SJCRH30 (cell line): ENCODE measurements around the gene TENT5C. TPM values are rescaled to one million over a fixed set of nuclear protein-coding genes. Genes with fewer than 3 reads are reported as not detected.

Source experiments
- DNase-seq, 2 experiments: peaks; one replicate each; pipeline ENCODE4 v3.0.0-alpha.2; 2015 to 2020
- H3K27ac ChIP-seq: fragments of 250-450 bp; sonication (Bioruptor Pico); 2 replicates; pipeline ENCODE4 v1.5.1; 2020; ENCODE audit warnings: mild to moderate bottlenecking, moderate library complexity
- H3K27me3 ChIP-seq: fragments of 250-450 bp; sonication (Bioruptor Pico); 2 replicates; pipeline ENCODE4 v1.5.1; 2020; ENCODE audit warnings: mild to moderate bottlenecking, moderate library complexity
- H3K36me3 ChIP-seq: fragments of 250-450 bp; sonication (Bioruptor Pico); 2 replicates; pipeline ENCODE4 v1.5.1; 2020; ENCODE audit warnings: mild to moderate bottlenecking, moderate library complexity
- H3K4me1 ChIP-seq: fragments of 250-450 bp; sonication (Bioruptor Pico); 2 replicates; pipeline ENCODE4 v1.5.1; 2020; ENCODE audit warnings: mild to moderate bottlenecking, moderate library complexity
- H3K4me3 ChIP-seq: fragments of 250-450 bp; sonication (Bioruptor Pico); 2 replicates; pipeline ENCODE4 v1.5.1; 2020; ENCODE audit warnings: mild to moderate bottlenecking, moderate library complexity
- H3K9me3 ChIP-seq: fragments of 250-450 bp; sonication (Bioruptor Pico); replicated peaks from 2 replicates; pipeline ENCODE4 v1.5.1; 2020; ENCODE audit warnings: mild to moderate bottlenecking, moderate library complexity
- total RNA-seq: library from RNA; depleted of rRNA; stranded (reverse); fragments of >200 nt; shearing (Covaris generic); gene quantifications from 2 replicates; pipeline ENCODE4 v1.2.3, GENCODE V29; 2014

The TENT5C gene
- total RNA-seq, 1 experiment from 2014 or later: 0.79 TPM

- no peak overlapping the region for H3K27ac ChIP-seq
- H3K9me3 ChIP-seq: no peaks in the 10 kb centered on the region
- H3K4me3 ChIP-seq: no peak overlapping the region
- DNase-seq: no peak
- no peaks in the 10 kb centered on the region for H3K27me3 ChIP-seq
- H3K36me3 ChIP-seq: no peaks in the 10 kb centered on the region
- no peaks in the 10 kb centered on the region for H3K4me1 ChIP-seq
Measured at GRCh38 chr1:117638759-117639158, 32.9 kb downstream of the TENT5C start.

GRCh38 chr1:117639741-117640140, 33.9 kb downstream of the TENT5C start:
- no peak for DNase-seq
- Histone ChIP-seq H3K27me3 (no peaks in the 10 kb centered on the region), H3K9me3 (no peaks in the 10 kb centered on the region), H3K27ac (no peak overlapping the region), H3K4me1 (no peaks in the 10 kb centered on the region), H3K4me3 (no peak overlapping the region), H3K36me3 (no peaks in the 10 kb centered on the region)

GRCh38 chr1:117641536-117641935, 35.7 kb downstream of the TENT5C start:
- Histone ChIP-seq H3K4me1 (no peaks in the 10 kb centered on the region), H3K4me3 (no peak overlapping the region), H3K27ac (no peak overlapping the region), H3K36me3 (no peaks in the 10 kb centered on the region), H3K9me3 (no peaks in the 10 kb centered on the region), H3K27me3 (no peaks in the 10 kb centered on the region)
- no peak for DNase-seq

GRCh38 chr1:117642963-117643362, 37.1 kb downstream of the TENT5C start:
- no peaks in the 10 kb centered on the region for H3K27me3 ChIP-seq

GRCh38 chr1:117643601-117644000, 37.8 kb downstream of the TENT5C start:
- Histone ChIP-seq H3K27ac (no peak overlapping the region), H3K4me3 (no peak overlapping the region), H3K4me1 (no peaks in the 10 kb centered on the region), H3K36me3 (no peaks in the 10 kb centered on the region), H3K27me3 (no peaks in the 10 kb centered on the region), H3K9me3 (no peaks in the 10 kb centered on the region)
- DNase-seq: no peak

More at GRCh38 chr1:117642963-117643362, 37.1 kb downstream of the TENT5C start:
- Histone ChIP-seq H3K4me3 (no peak overlapping the region), H3K4me1 (no peaks in the 10 kb centered on the region), H3K9me3 (no peaks in the 10 kb centered on the region), H3K36me3 (no peaks in the 10 kb centered on the region), H3K27ac (no peak overlapping the region)
- no peak for DNase-seq

- Histone ChIP-seq H3K27ac (no peak overlapping the region), H3K9me3 (no peaks in the 10 kb centered on the region), H3K27me3 (no peaks in the 10 kb centered on the region), H3K4me1 (no peaks in the 10 kb centered on the region), H3K4me3 (no peak overlapping the region), H3K36me3 (no peaks in the 10 kb centered on the region)
- peak in 1 of 2 experiments; percentile 12 for DNase-seq
Measured at GRCh38 chr1:117644696-117645311, 39.0 kb downstream of the TENT5C start.

GRCh38 chr1:117645343-117645742, 39.5 kb downstream of the TENT5C start:
- no peak overlapping the region for H3K4me3 ChIP-seq
- no peak overlapping the region for H3K27ac ChIP-seq
- no peak for DNase-seq
- no peaks in the 10 kb centered on the region for H3K36me3 ChIP-seq
- H3K9me3 ChIP-seq: no peaks in the 10 kb centered on the region
- no peaks in the 10 kb centered on the region for H3K27me3 ChIP-seq
- H3K4me1 ChIP-seq: no peaks in the 10 kb centered on the region

- Histone ChIP-seq H3K27ac (no peak overlapping the region), H3K36me3 (no peaks in the 10 kb centered on the region), H3K4me3 (no peak overlapping the region), H3K9me3 (no peaks in the 10 kb centered on the region), H3K27me3 (no peaks in the 10 kb centered on the region), H3K4me1 (no peaks in the 10 kb centered on the region)
- DNase-seq: peak in 1 of 2 experiments; percentile 20
Measured at GRCh38 chr1:117646007-117646811, 40.4 kb downstream of the TENT5C start.

- Histone ChIP-seq H3K4me1 (no peaks in the 10 kb centered on the region), H3K9me3 (no peaks in the 10 kb centered on the region), H3K36me3 (no peaks in the 10 kb centered on the region), H3K27ac (no peak overlapping the region), H3K27me3 (no peaks in the 10 kb centered on the region), H3K4me3 (no peak overlapping the region)
- DNase-seq: no peak
Measured at GRCh38 chr1:117646956-117647355, 41.1 kb downstream of the TENT5C start.

- no peak for DNase-seq
- Histone ChIP-seq H3K4me1 (no peaks in the 10 kb centered on the region), H3K27ac (no peak overlapping the region), H3K36me3 (no peaks in the 10 kb centered on the region), H3K9me3 (no peaks in the 10 kb centered on the region), H3K27me3 (no peaks in the 10 kb centered on the region), H3K4me3 (no peak overlapping the region)
Measured at GRCh38 chr1:117648015-117648414, 42.2 kb downstream of the TENT5C start.

- no peaks in the 10 kb centered on the region for H3K4me1 ChIP-seq
- no peaks in the 10 kb centered on the region for H3K9me3 ChIP-seq
- DNase-seq: no peak
- H3K27me3 ChIP-seq: no peaks in the 10 kb centered on the region
- H3K36me3 ChIP-seq: no peaks in the 10 kb centered on the region
- no peak overlapping the region for H3K4me3 ChIP-seq
- no peak overlapping the region for H3K27ac ChIP-seq
Measured at GRCh38 chr1:117650840-117651568, 45.2 kb downstream of the TENT5C start.

- Histone ChIP-seq H3K36me3 (no peaks in the 10 kb centered on the region), H3K4me1 (no peaks in the 10 kb centered on the region), H3K27ac (no peak overlapping the region), H3K27me3 (no peaks in the 10 kb centered on the region), H3K9me3 (no peaks in the 10 kb centered on the region), H3K4me3 (no peak overlapping the region)
- DNase-seq: no peak
Measured at GRCh38 chr1:117651616-117652015, 45.8 kb downstream of the TENT5C start.

- H3K27me3 ChIP-seq: no peaks in the 10 kb centered on the region
- H3K9me3 ChIP-seq: no peaks in the 10 kb centered on the region
- no peak overlapping the region for H3K4me3 ChIP-seq
- no peaks in the 10 kb centered on the region for H3K36me3 ChIP-seq
- no peak for DNase-seq
- no peaks in the 10 kb centered on the region for H3K4me1 ChIP-seq
- no peak overlapping the region for H3K27ac ChIP-seq
Measured at GRCh38 chr1:117652421-117652820, 46.6 kb downstream of the TENT5C start.

GRCh38 chr1:117653195-117653594, 47.3 kb downstream of the TENT5C start:
- H3K27ac ChIP-seq: no peak overlapping the region
- no peaks in the 10 kb centered on the region for H3K36me3 ChIP-seq
- no peaks in the 10 kb centered on the region for H3K27me3 ChIP-seq
- DNase-seq: no peak
- no peak overlapping the region for H3K4me3 ChIP-seq
- no peaks in the 10 kb centered on the region for H3K4me1 ChIP-seq
- no peaks in the 10 kb centered on the region for H3K9me3 ChIP-seq
